Liver (tissue), 9 donors: ENCODE data around the gene PPP2R2C. TPM values are rescaled to one million over a fixed set of nuclear protein-coding genes. Genes with fewer than 3 reads are reported as not detected.

Experiments used
- DNase-seq: peaks from one replicate; pipeline ENCODE4 v3.0.0-alpha.2; 2017; ENCODE audit warnings: low spot score
- H3K27ac ChIP-seq, 2 donors: one replicate each; pipeline ENCODE4 v1.7.0; 2013; ENCODE audit warnings: inconsistent platforms in 2 of 2, low read length in 2 of 2, control low read depth in 1 of 2, low read depth in 1 of 2, mild to moderate bottlenecking in 1 of 2
- H3K27me3 ChIP-seq, 4 donors: one replicate each; pipeline versions ENCODE4 v1.6.1 to v1.7.0; 2013; ENCODE audit warnings: low read length in 3 of 4, inconsistent platforms in 1 of 4, mild to moderate bottlenecking in 1 of 4, moderate library complexity in 1 of 4; ENCODE audit not compliant: control insufficient read depth in 4 of 4, insufficient read depth in 4 of 4
- H3K36me3 ChIP-seq, 4 donors: one replicate each; pipeline versions ENCODE4 v1.6.1 to v1.7.0; 2013; ENCODE audit warnings: low read length in 3 of 4, mild to moderate bottlenecking in 3 of 4, low read depth in 1 of 4, moderate library complexity in 1 of 4; ENCODE audit not compliant: control insufficient read depth in 4 of 4, insufficient read depth in 3 of 4
- H3K4me1 ChIP-seq, 4 donors: one replicate each; pipeline versions ENCODE4 v1.6.1 to v1.7.0; 2013; ENCODE audit warnings: low read length in 3 of 4, mild to moderate bottlenecking in 3 of 4, moderate library complexity in 1 of 4; ENCODE audit not compliant: control insufficient read depth in 4 of 4, insufficient read depth in 4 of 4
- H3K4me3 ChIP-seq, 3 donors: one replicate each; pipeline versions ENCODE4 v1.6.1 to v1.7.0; 2013; ENCODE audit warnings: low read length in 3 of 3, control low read depth in 1 of 3, low read depth in 1 of 3, mild to moderate bottlenecking in 1 of 3
- H3K9ac ChIP-seq, 2 donors: one replicate each; pipeline ENCODE4 v1.7.0; 2013; ENCODE audit warnings: low read length in 2 of 2, mild to moderate bottlenecking in 2 of 2, moderate library complexity in 2 of 2, control low read depth in 1 of 2, low read depth in 1 of 2
- H3K9me3 ChIP-seq, 4 donors: one replicate each; pipeline versions ENCODE4 v1.6.1 to v1.7.0; 2013; ENCODE audit warnings: low read length in 3 of 4; ENCODE audit not compliant: control insufficient read depth in 4 of 4
- ATF3 ChIP-seq: IDR thresholded peaks from 2 replicates; pipeline ENCODE4 v1.6.1; 2016; ENCODE audit warnings: antibody characterized with exemption
- CTCF ChIP-seq: fragments of 150-350 bp; IDR thresholded peaks from 2 replicates; pipeline ENCODE4 v1.5.1; 2017; ENCODE audit warnings: improper control_type of control experiment, low read depth, low read length; ENCODE audit not compliant: missing input control
- EGR1 ChIP-seq, 2 donors: IDR thresholded peaks; 2 replicates each; pipeline ENCODE4 v1.6.1; 2016 to 2018; ENCODE audit warnings: antibody characterized with exemption in 2 of 2, low read depth in 2 of 2
- FOXA1 ChIP-seq: IDR thresholded peaks from 2 replicates; pipeline ENCODE4 v1.6.1; 2016; ENCODE audit warnings: antibody characterized with exemption
- FOXA2 ChIP-seq: IDR thresholded peaks from 2 replicates; pipeline ENCODE4 v1.6.1; 2016; ENCODE audit warnings: antibody characterized with exemption
- GABPA ChIP-seq, 2 donors: IDR thresholded peaks in 1 of 2; conservative IDR thresholded peaks in 1 of 2; 2 replicates each; pipeline ENCODE4 v1.6.1; 2016; ENCODE audit warnings: antibody characterized with exemption in 2 of 2, mild to moderate bottlenecking in 1 of 2, moderate library complexity in 1 of 2
- HNF4A ChIP-seq, 2 donors: conservative IDR thresholded peaks; 2 replicates each; pipeline ENCODE4 v1.6.1; 2016; ENCODE audit warnings: antibody characterized with exemption in 2 of 2, mild to moderate bottlenecking in 2 of 2
- HNF4G ChIP-seq: IDR thresholded peaks from 2 replicates; pipeline ENCODE4 v1.6.1; 2016; ENCODE audit warnings: antibody characterized with exemption
- JUND ChIP-seq, 2 donors: IDR thresholded peaks; 2 replicates each; pipeline ENCODE4 v1.6.1; 2016; ENCODE audit warnings: antibody characterized with exemption in 2 of 2
- MAX ChIP-seq: IDR thresholded peaks from 2 replicates; pipeline ENCODE4 v1.6.1; 2016; ENCODE audit warnings: antibody characterized with exemption
- NR2F2 ChIP-seq: IDR thresholded peaks from 2 replicates; pipeline ENCODE4 v1.6.1; 2016; ENCODE audit warnings: antibody characterized with exemption
- RAD21 ChIP-seq, 2 donors: IDR thresholded peaks; 2 replicates each; pipeline ENCODE4 v1.6.1; 2016; ENCODE audit warnings: antibody characterized with exemption in 2 of 2, mild to moderate bottlenecking in 2 of 2
- REST ChIP-seq: IDR thresholded peaks from 2 replicates; pipeline ENCODE4 v1.6.1; 2016; ENCODE audit warnings: antibody characterized with exemption, mild to moderate bottlenecking
- RXRA ChIP-seq, 2 donors: IDR thresholded peaks; 2 replicates each; pipeline ENCODE4 v1.6.1; 2017 to 2018; ENCODE audit warnings: antibody characterized with exemption in 2 of 2, mild to moderate bottlenecking in 1 of 2
- SP1 ChIP-seq: IDR thresholded peaks from 2 replicates; pipeline ENCODE4 v1.6.1; 2018; ENCODE audit warnings: antibody characterized with exemption, mild to moderate bottlenecking
- TAF1 ChIP-seq: conservative IDR thresholded peaks from 2 replicates; pipeline ENCODE4 v1.6.1; 2016; ENCODE audit warnings: antibody characterized with exemption, mild to moderate bottlenecking
- YY1 ChIP-seq: IDR thresholded peaks from 2 replicates; pipeline ENCODE4 v1.6.1; 2016; ENCODE audit warnings: antibody characterized with exemption, mild to moderate bottlenecking
- ZBTB33 ChIP-seq: IDR thresholded peaks from 2 replicates; pipeline ENCODE4 v1.6.1; 2016; ENCODE audit warnings: antibody characterized with exemption
- WGBS: extraction: QIAGEN DNeasy Blood & Tissue Kit; methylation state at CpG from one replicate; pipeline ENCODE4 v1.1.7; 2013; 5-methylcytosine and 5-hydroxymethylcytosine counted together
- polyA plus RNA-seq, 2 donors: library from polyadenylated mRNA; stranded (reverse) in 1 of 2; unstranded in 1 of 2; fragments of 200-250 nt in 1 of 2; fragments of >200 nt in 1 of 2; fragmentation: Nextera tagmentation in 1 of 2; extraction: Ambion mirVana in 1 of 2; gene quantifications; one replicate each; pipeline versions ENCODE4 v1.2.1 to v1.2.3, GENCODE V29; 2013 to 2015
- total RNA-seq, 2 donors: library from RNA; depleted of rRNA; stranded (reverse); fragments of >200 nt; gene quantifications; one replicate each; pipeline ENCODE4 v1.2.3, GENCODE V29; 2014
- donor health status: healthy.
- donor health status: healthy.
- donor health status: healthy.
- donor health status: healthy.
- donor health status: healthy.

Gene PPP2R2C
- total and polyA plus RNA-seq, 4 donors = under 0.01 to 0.01 TPM; not detected in 2

- 76% methylated on average over 41 of the region's 41 CpGs for WGBS
- H3K36me3 ChIP-seq = no peaks in the 10 kb centered on the region
- DNase-seq = no peak
- TF ChIP-seq REST = no peak
- no peak overlapping the region for H3K27ac ChIP-seq
- H3K4me1 ChIP-seq = no peaks in the 10 kb centered on the region
- no peak overlapping the region for H3K9ac ChIP-seq
- H3K4me3 ChIP-seq = no peak overlapping the region
- peaks cover 0 to 3% (median 1%) of the 10 kb centered on the region in 4 donors for H3K27me3 ChIP-seq
- H3K9me3 ChIP-seq = no peaks in the 10 kb centered on the region
These were observed 93.6 kb downstream of the PPP2R2C start for GRCh38 chr4:6378493-6379445.

GRCh38 chr4:6377626-6378492, 94.6 kb downstream of the PPP2R2C start:
- Histone ChIP-seq H3K36me3 (no peaks in the 10 kb centered on the region), H3K27ac (no peak overlapping the region), H3K9me3 (no peaks in the 10 kb centered on the region), H3K4me3 (no peak overlapping the region), H3K27me3 (peaks cover 0 to 3% (median 0%) of the 10 kb centered on the region in 4 donors), H3K4me1 (no peaks in the 10 kb centered on the region), H3K9ac (no peak overlapping the region)
- TF ChIP-seq YY1 = no peak
- no peak for TF ChIP-seq REST
- TF ChIP-seq FOXA2 = no peak
- no peak for TF ChIP-seq CTCF
- no peak for TF ChIP-seq SP1
- no peak for TF ChIP-seq MAX
- no peak for TF ChIP-seq RAD21 (IDR thresholded peaks at IDR 0.05)
- no peak for TF ChIP-seq RXRA (IDR thresholded peaks at IDR 0.05)
- no peak for TF ChIP-seq ATF3
- TF ChIP-seq TAF1 = no peak
- no peak for TF ChIP-seq EGR1 (IDR thresholded peaks at IDR 0.05; ENCODE audit: low read depth in 2 of 2)
- TF ChIP-seq FOXA1 = no peak
- no peak for TF ChIP-seq JUND (IDR thresholded peaks at IDR 0.05)
- TF ChIP-seq ZBTB33 = no peak
- TF ChIP-seq GABPA (IDR thresholded peaks at IDR 0.05 in 1 of 2, conservative IDR thresholded peaks at IDR 0.05 in 1 of 2) = no peak
- no peak for TF ChIP-seq HNF4A (conservative IDR thresholded peaks at IDR 0.05)
- TF ChIP-seq HNF4G = no peak
- no peak for TF ChIP-seq NR2F2
- no peak for DNase-seq
- WGBS = 55% methylated on average over 25 of the region's 25 CpGs
